NCI-H2196 treated with DMSO at 0.1 percent for 48 hours (cell line): ENCODE results near the gene TRMO.

Experiments used
- DNase-seq: peaks from one replicate; lab custom pipeline; 2025; ENCODE audit not compliant: unreplicated experiment; lab: John Stamatoyannopoulos, UW

TRMO gene

DNA sequence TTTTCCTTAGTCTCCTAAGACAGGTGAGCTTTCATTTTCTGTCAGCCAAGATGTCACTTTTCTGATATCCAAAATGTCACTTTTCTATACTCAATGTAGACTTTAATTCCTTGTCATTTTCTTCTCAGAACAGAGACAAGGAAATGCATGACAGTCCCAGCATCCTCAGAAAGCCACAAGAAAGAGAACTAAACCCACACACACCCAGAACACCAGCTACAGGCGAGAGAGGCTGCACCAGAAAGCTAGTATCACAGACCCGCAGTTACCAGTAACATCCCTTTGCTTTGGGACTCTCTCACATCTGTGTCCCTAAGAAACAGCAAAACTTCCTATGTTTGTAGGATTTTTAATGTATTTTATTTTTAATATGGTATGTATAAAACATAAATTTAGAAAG, 17.1 kb downstream of the TRMO start:
- no peak for DNase-seq

DNA sequence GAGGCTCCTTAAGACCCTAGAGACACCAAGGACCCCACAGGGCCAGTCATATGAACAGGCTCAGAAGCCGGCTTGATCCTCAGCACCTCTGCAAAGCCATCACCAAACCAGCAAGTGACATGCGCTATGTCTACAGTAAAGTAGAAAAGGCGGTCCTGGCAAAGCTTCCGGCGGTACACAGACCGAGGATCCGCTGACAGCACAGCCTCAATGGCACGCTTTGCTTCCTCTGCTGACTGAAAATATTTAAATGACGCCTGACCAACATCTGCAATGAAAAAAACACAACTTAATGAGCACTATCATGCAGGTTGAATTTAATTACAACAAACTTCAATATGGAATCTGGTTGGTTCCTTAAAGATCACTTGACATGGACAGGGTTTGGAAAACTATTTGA, 17.6 kb downstream of the TRMO start:
- no peak for DNase-seq

DNA sequence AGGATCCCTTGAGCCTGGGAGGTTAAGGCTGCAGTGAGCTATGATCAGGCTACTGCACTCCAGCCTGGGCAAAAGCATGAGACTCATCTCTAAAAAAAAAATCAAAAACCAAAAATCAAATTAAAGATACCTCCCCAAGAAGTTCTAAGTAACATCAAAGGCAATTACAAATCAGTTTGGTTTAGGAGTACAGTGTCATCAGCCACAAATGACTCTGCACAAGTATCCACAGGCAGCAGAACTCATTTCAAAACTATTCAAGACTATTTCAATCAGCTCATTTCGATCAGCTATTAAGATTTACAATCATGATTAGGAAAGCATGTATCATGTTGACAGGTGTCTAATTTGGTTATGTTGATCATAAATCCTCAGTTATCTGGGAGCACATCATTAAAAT, 19.1 kb downstream of the TRMO start:
- no peak for DNase-seq

DNA sequence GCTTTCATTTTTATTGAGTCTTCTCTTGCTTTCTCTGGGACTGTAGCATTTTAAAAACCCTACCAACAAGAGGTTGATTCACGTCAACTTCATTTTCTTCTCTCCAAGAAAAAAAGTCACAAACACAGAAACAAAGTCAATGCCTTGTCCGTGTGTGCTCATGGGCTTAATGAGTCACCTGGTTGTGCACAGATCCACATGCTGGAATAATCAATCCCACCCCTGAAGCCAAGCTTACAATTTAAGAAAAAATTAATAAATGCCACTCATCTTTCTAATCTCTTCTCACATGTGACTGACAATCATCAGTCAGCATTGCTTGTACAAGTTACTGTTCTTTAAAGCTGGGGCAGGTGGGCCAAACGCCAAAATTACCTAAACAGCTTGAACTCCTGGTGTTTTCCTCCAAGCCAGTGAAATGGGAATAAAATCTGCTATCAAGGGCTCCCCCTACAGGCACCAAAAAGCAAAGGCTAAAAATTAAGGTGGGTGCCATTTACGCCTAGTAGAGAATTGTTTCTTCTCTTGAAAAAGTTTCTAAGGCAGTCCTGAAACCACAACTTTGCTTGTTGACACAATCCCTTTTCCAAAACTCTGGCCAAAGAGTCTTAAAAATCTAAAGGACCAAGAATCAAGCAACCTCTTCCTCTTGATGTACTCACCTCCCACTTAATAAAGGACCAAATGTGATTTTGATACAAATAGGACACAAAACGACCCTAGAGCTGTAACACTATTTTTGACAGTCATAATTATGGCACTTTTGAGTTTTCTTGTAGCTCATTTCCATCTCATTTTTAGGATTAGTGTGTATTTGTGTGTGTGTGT, 21.3 kb downstream of the TRMO start:
- DNase-seq, result peak; percentile 36

DNA sequence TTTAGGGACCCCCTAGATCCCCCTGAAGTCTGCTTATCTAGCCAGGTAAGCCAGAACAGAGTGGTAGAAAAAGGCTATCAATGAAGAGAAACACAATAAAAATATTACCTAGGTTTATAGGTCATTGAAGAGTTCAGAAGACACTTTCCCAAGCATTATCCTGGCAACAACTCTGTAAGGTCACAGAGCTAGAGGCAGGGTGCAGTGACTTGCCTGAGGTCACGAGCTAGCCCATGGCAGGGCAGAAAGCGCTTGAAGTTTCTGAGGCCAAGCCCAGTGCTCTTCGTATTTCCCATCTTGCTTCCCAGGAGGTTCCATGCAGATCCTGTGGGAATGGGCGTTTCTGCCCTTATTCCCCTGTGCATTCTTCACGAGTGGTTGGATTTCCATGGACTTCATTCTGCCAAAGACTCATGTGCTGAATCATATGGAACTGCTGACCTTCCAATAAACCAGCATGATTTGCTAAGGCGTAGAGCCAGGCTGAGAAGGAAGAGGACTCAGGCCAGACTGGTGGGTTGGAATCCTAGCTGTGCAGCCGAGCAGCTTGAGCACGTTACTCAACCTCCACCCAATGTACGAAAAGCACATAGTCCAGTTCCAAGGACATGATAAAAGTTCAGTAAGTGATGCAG, 22.1 kb downstream of the TRMO start:
- DNase-seq, result no peak

GRCh38 chr9:97895695-97896332, 26.5 kb downstream of the TRMO start:
- DNase-seq, result no peak

- DNase-seq, result no peak
Measured at GRCh38 chr9:97895211-97895610, 27.1 kb downstream of the TRMO start.

- no peak for DNase-seq
Measured at GRCh38 chr9:97892421-97892820, 29.9 kb downstream of the TRMO start.

DNA sequence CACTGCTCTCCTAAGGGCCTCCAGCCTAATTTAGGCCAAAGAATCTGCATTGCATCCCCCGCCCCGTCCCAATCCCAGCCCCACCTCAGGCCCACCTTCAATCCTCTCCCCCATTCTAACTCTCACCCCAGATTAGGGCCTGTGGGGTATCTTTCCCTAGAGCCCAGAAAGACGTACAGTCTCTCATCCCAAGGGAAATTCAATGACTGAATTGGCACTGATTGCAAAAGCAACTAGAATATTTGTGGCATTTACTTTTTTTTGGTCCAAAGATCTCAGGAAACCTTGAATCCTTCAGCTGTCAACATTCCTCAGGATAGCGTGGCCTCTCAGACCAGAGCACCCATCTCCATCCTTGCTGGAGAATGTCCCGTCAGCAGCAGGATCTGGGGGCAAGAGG, 30.6 kb downstream of the TRMO start:
- DNase-seq, result no peak

GRCh38 chr9:97889941-97890887, 32.1 kb downstream of the TRMO start:
- no peak for DNase-seq

GRCh38 chr9:97880336-97880735, 42.0 kb downstream of the TRMO start:
- DNase-seq, result no peak

- DNase-seq, result no peak
Measured at GRCh38 chr9:97876061-97876460, 46.2 kb downstream of the TRMO start.

- no peak for DNase-seq
Measured at GRCh38 chr9:97875111-97875510, 47.2 kb downstream of the TRMO start.

GRCh38 chr9:97874624-97875023, 47.7 kb downstream of the TRMO start:
- DNase-seq, result no peak

DNA sequence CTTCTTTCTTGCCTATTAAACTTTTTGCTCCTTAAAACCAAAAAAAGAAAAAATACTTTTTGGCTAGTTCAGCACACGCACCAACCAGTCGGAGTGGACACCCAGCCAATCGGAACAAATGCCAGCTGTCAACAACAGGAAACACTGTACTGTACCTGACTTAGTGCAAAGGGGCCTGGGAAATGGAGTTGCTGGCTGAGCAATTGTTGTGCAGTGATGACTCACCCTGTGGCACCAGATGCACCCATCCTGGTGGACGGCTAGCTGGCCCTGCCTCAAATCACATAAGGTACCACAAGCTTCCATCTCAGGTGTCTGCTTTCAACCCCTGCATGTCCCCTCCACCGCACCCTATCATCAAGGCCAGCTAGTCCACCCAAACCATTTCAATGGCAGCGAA, 48.4 kb downstream of the TRMO start:
- DNase-seq, result no peak

GRCh38 chr9:97873425-97873824, 48.9 kb downstream of the TRMO start:
- no peak for DNase-seq

GRCh38 chr9:97868859-97869258, 53.4 kb downstream of the TRMO start:
- DNase-seq, result no peak

GRCh38 chr9:97866848-97867247, 55.5 kb downstream of the TRMO start:
- DNase-seq, result no peak

- DNase-seq, result no peak
Measured at GRCh38 chr9:97866300-97866699, 56.0 kb downstream of the TRMO start.

DNA sequence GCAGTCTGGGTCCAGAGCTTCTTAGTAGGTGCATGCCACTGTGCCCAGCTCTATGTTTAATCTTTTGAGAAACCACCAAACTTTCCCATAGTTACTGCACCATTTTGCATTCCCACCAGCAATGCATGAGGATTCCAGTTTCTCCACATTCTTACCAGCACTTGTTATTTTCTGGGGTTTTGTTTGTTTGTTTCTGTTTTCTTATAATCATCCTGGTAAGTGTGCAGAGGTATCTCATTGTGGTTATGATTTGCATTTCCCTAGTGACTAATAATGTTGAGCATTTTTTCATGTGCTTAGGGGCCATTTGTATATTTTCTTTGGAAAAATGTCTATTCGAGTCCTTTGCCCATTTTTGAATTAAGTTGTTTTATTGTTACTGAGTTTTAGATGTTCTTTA, 57.9 kb downstream of the TRMO start:
- no peak for DNase-seq

GRCh38 chr9:97863314-97863713, 59.0 kb downstream of the TRMO start:
- DNase-seq, result no peak
